OCI-LY1 (cell line): ENCODE data around the gene THEMIS2.

Source experiments
- H2AFZ ChIP-seq: fragments of 200-600 bp; sonication (generic), shearing (Covaris generic); 2 replicates; pipeline ENCODE4 v1.6.0; 2014; ENCODE audit warnings: antibody characterized with exemption, mild to moderate bottlenecking, low read length
- H3F3A ChIP-seq: fragments of 200-600 bp; sonication (generic), shearing (Covaris generic); 2 replicates; pipeline ENCODE4 v1.6.0; 2014; ENCODE audit warnings: mild to moderate bottlenecking, antibody characterized with exemption, low read length, moderate library complexity; ENCODE audit not compliant: insufficient read depth
- H3K27ac ChIP-seq: fragments of 200-600 bp; sonication (generic); 2 replicates; pipeline ENCODE4 v1.5.1; 2014; ENCODE audit warnings: low read length, mixed run types, mild to moderate bottlenecking, low read depth; ENCODE audit not compliant: poor library complexity, severe bottlenecking
- H3K27me3 ChIP-seq: fragments of 200-600 bp; sonication (generic); 2 replicates; pipeline ENCODE4 v1.6.0; 2014; ENCODE audit warnings: antibody characterized with exemption, mild to moderate bottlenecking, low read length, moderate library complexity; ENCODE audit not compliant: insufficient read depth
- H3K36me3 ChIP-seq: fragments of 200-600 bp; sonication (generic); 2 replicates; pipeline ENCODE4 v1.6.1; 2014; ENCODE audit warnings: mild to moderate bottlenecking, antibody characterized with exemption, low read length, moderate library complexity, mixed read lengths; ENCODE audit not compliant: insufficient read depth
- H3K4me1 ChIP-seq: fragments of 200-600 bp; sonication (generic); 2 replicates; pipeline ENCODE4 v1.5.1; 2014; ENCODE audit warnings: mild to moderate bottlenecking, low read length, moderate library complexity; ENCODE audit not compliant: insufficient read depth, severe bottlenecking
- H3K4me2 ChIP-seq: fragments of 200-600 bp; sonication (generic), shearing (Covaris generic); 2 replicates; pipeline ENCODE4 v1.6.1; 2014; ENCODE audit warnings: low read length
- H3K4me3 ChIP-seq: fragments of 200-600 bp; sonication (generic); 2 replicates; pipeline ENCODE4 v1.5.1; 2014; ENCODE audit warnings: low read length, low read depth, mild to moderate bottlenecking, mixed read lengths; ENCODE audit not compliant: poor library complexity, severe bottlenecking
- H3K79me2 ChIP-seq: fragments of 200-600 bp; shearing (Covaris generic); 2 replicates; pipeline ENCODE4 v1.6.1; 2016; ENCODE audit warnings: mixed run types, low read length, mixed read lengths; ENCODE audit not compliant: insufficient read depth
- H3K9ac ChIP-seq: fragments of 200-600 bp; sonication (generic), shearing (Covaris generic); 2 replicates; pipeline ENCODE4 v1.6.1; 2014; ENCODE audit warnings: mild to moderate bottlenecking, low read length, mixed read lengths
- H3K9me2 ChIP-seq: fragments of 200-600 bp; sonication (generic), shearing (Covaris generic); 2 replicates; pipeline ENCODE4 v1.6.1; 2014; ENCODE audit warnings: low read depth, mild to moderate bottlenecking, low read length, mixed read lengths
- H3K9me3 ChIP-seq: fragments of 200-600 bp; shearing (Covaris generic); 2 replicates; pipeline ENCODE4 v1.6.1; 2014; ENCODE audit warnings: low read length, mixed read lengths
- H4K20me1 ChIP-seq: fragments of 200-600 bp; sonication (generic), shearing (Covaris generic); 2 replicates; pipeline ENCODE4 v1.6.0; 2016; ENCODE audit warnings: mild to moderate bottlenecking, low read length; ENCODE audit not compliant: insufficient read depth
- EZH2 ChIP-seq: fragments of 200-600 bp; sonication (generic), shearing (Covaris generic); IDR thresholded peaks from 2 replicates; pipeline ENCODE4 v1.8.0; 2017; ENCODE audit warnings: borderline replicate concordance, mixed run types, mild to moderate bottlenecking, antibody characterized with exemption, low read length, moderate library complexity, mixed read lengths
- TF ChIP-seq, protein P1 (sequence below): fragments of 200-600 bp; sonication (generic), shearing (Covaris generic); IDR thresholded peaks from 2 replicates; pipeline ENCODE4 v1.5.1; 2017; ENCODE audit warnings: mild to moderate bottlenecking, antibody characterized with exemption, low read length, moderate library complexity, mixed read lengths

THEMIS2 gene

DNA sequence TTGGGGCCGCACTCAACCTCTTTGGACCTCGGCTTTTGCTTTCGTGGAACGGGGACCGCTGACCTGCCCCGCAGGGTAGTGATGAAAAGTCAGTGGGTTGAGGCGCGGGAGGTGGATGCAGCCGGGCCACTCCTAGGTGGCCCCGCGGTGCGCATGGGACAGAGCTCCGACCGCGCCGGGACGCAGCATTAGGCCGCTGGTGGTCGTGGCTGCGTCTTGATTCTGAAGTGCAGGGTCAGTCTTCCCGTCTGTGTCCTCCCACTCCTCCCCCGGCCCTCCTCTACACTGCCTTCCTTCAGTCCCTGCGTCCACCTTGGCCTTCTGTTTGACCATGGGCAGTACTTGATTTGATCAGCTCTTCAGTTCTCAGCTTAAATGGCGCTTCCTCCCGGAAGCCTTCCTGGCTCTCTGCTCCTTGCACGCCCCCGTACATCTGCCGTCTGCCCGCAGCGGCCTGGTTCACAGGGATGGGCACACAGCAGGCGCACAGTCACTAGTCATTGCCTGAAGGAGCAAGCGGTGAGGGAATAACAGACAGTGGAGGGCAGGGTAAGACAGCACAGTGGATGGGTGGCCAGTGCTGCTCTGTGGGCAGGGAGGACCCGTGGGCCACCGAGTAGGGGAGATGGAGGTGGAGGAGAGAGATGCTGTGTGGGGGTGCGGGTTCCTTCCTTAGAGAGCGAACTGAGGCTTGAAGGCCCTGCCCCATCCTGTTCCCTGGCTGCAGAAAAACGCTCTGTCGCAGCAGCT, 633 bp downstream of the THEMIS2 start:
- peak overlapping the region; percentile 77 for H3K4me2 ChIP-seq
- TF ChIP-seq, protein P1, sequence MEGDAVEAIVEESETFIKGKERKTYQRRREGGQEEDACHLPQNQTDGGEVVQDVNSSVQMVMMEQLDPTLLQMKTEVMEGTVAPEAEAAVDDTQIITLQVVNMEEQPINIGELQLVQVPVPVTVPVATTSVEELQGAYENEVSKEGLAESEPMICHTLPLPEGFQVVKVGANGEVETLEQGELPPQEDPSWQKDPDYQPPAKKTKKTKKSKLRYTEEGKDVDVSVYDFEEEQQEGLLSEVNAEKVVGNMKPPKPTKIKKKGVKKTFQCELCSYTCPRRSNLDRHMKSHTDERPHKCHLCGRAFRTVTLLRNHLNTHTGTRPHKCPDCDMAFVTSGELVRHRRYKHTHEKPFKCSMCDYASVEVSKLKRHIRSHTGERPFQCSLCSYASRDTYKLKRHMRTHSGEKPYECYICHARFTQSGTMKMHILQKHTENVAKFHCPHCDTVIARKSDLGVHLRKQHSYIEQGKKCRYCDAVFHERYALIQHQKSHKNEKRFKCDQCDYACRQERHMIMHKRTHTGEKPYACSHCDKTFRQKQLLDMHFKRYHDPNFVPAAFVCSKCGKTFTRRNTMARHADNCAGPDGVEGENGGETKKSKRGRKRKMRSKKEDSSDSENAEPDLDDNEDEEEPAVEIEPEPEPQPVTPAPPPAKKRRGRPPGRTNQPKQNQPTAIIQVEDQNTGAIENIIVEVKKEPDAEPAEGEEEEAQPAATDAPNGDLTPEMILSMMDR, result no peak
- no peak for TF ChIP-seq EZH2
- H3K79me2 ChIP-seq, result no peaks in the 10 kb centered on the region
- no peak overlapping the region for H2AFZ ChIP-seq
- H3F3A ChIP-seq, result no peaks in the 10 kb centered on the region
- peaks cover 68% of the 10 kb centered on the region for H3K4me1 ChIP-seq
- peak overlapping the region; percentile 91 for H3K27ac ChIP-seq
- peaks cover 10% of the 10 kb centered on the region; the same call in 1 of the 2 replicates for H3K36me3 ChIP-seq
- H3K27me3 ChIP-seq, result no peaks in the 10 kb centered on the region
- peak overlapping the region; percentile 63; the same call in 1 of the 2 replicates for H3K9ac ChIP-seq
- no peaks in the 10 kb centered on the region for H3K9me2 ChIP-seq
- H3K4me3 ChIP-seq, result peak overlapping the region; percentile 70
- no peaks in the 10 kb centered on the region for H3K9me3 ChIP-seq
- no peaks in the 10 kb centered on the region for H4K20me1 ChIP-seq

DNA sequence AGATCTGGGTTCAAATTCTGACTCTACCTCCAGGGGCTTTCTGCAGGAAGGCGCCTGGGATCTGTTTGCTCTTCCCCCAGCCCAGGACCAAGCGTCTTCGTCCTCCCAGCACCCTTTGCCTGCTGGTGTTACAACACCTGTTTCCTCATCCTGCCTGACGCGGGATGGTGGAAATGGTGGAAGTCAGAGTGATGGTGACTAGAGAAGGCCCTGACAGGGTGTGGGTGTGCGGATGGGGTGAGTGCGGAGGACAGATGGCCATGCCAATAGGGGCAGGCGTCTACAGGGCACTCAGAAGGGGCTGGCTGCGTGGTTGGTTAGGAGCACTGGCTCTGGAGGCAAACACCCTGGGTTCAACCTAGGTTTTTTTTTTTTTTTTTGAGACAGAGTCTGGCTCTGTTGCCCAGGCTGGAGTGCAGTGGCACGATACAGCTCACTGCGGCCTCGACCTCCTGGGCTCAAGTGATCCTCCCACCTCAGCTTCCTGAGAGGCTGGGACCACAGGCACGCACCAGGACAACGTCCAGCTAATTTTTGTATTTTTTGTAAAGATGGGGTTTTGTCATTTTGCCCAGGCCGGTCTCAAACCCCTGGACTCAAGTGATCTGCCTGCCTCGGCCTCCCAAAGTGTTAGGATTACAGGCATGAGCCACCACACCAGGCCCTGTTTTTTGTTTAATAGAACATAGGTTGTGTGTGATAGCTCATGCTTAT, 1.5 kb downstream of the THEMIS2 start:
- H2AFZ ChIP-seq, result no peak overlapping the region
- H3F3A ChIP-seq, result no peaks in the 10 kb centered on the region
- H3K9ac ChIP-seq, result peak overlapping the region; percentile 63; the same call in 1 of the 2 replicates
- H3K27ac ChIP-seq, result peak overlapping the region; percentile 91
- no peaks in the 10 kb centered on the region for H4K20me1 ChIP-seq
- no peaks in the 10 kb centered on the region for H3K27me3 ChIP-seq
- TF ChIP-seq, protein P1, result no peak
- no peak for TF ChIP-seq EZH2
- no peaks in the 10 kb centered on the region for H3K9me3 ChIP-seq
- peaks cover 10% of the 10 kb centered on the region; the same call in 1 of the 2 replicates for H3K36me3 ChIP-seq
- no peaks in the 10 kb centered on the region for H3K9me2 ChIP-seq
- peaks cover 64% of the 10 kb centered on the region for H3K4me1 ChIP-seq
- peak overlapping the region; percentile 77 for H3K4me2 ChIP-seq
- H3K4me3 ChIP-seq, result peak overlapping the region; percentile 70
- no peaks in the 10 kb centered on the region for H3K79me2 ChIP-seq

DNA sequence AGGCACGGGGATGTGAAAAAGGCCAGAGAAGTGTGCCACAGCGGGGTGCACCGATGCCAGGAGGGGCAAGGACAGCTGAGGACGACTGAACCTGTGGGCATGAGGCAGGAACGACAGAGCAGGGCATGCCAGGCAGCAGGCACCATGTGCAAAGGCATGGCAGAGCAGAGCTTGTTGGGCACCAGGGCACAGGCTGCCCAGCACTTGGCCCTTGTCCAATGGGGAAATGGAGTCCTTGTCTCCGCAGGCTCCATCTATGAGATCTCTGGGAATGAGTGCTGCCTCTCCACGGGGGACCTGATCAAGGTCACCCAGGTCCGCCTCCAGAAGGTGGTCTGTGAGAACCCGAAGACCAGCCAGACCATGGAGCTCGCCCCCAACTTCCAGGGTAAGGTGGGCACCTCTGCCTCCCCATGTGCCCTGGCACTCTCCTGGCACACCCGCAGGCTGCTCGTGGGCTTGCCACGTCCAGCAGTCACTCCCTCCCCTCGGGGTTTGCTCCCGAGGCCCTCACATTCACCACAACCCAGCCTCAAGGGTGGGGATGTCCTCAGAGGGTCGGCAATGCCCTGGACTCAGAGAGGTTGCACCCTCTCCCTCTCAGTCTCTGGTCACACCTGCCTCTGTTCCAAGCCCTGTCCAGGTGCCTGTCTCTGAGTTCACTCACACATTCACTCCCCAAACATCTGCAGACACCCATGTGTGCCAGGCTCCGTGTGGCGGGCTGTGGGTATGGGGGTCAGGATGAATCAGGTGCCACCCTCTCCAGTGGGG, 4.2 kb downstream of the THEMIS2 start:
- H3K4me3 ChIP-seq, result no peak overlapping the region
- H3K36me3 ChIP-seq, result peaks cover 10% of the 10 kb centered on the region; the same call in 1 of the 2 replicates
- H4K20me1 ChIP-seq, result no peaks in the 10 kb centered on the region
- no peaks in the 10 kb centered on the region for H3K9me2 ChIP-seq
- no peak overlapping the region; the same call in 1 of the 2 replicates for H3K4me2 ChIP-seq
- peak overlapping the region; percentile 91 for H3K27ac ChIP-seq
- H3K4me1 ChIP-seq, result peaks cover 50% of the 10 kb centered on the region
- H3K9ac ChIP-seq, result peak overlapping the region; percentile 14; the same call in 1 of the 2 replicates
- H3K9me3 ChIP-seq, result no peaks in the 10 kb centered on the region
- no peaks in the 10 kb centered on the region for H3K79me2 ChIP-seq
- TF ChIP-seq, protein P1, result no peak
- H3K27me3 ChIP-seq, result no peaks in the 10 kb centered on the region
- H3F3A ChIP-seq, result no peaks in the 10 kb centered on the region
- no peak overlapping the region for H2AFZ ChIP-seq
